GM18867 (cell line): Measurements from ENCODE around the gene TGFB3.
"Not testable (repeated sequence)": the region's sequence is repeated elsewhere in the genome, so short reads cannot be mapped to it uniquely, and the experiment has no call there.

ENCODE experiments used
- ATAC-seq: cut with Tn5 transposase; IDR thresholded peaks from one replicate; pipeline ENCODE4 v1.9.1; 2021; ENCODE audit warnings: mild to moderate bottlenecking, moderate library complexity; ENCODE audit not compliant: unreplicated experiment

Gene TGFB3

GRCh38 chr14:75961662-75962061 lies 20.1 kb downstream of the TGFB3 start:
- no peak for ATAC-seq

- no peak for ATAC-seq
Measured at GRCh38 chr14:75960231-75960630, 21.6 kb downstream of the TGFB3 start.

- ATAC-seq = no peak
Measured at GRCh38 chr14:75959031-75959430, 22.8 kb downstream of the TGFB3 start.

GRCh38 chr14:75952489-75952888 lies 29.3 kb downstream of the TGFB3 start:
- ATAC-seq = no peak

GRCh38 chr14:75946785-75947184 lies 35.0 kb downstream of the TGFB3 start:
- no peak for ATAC-seq

- no peak for ATAC-seq
Measured at GRCh38 chr14:75944607-75945241, 37.1 kb downstream of the TGFB3 start.

GRCh38 chr14:75941030-75941429 lies 40.8 kb downstream of the TGFB3 start:
- ATAC-seq = no peak

GRCh38 chr14:75939200-75939599 lies 42.6 kb downstream of the TGFB3 start:
- no peak for ATAC-seq

GRCh38 chr14:75934998-75935628 lies 46.7 kb downstream of the TGFB3 start:
- no peak for ATAC-seq

GRCh38 chr14:75933712-75934296 lies 48.0 kb downstream of the TGFB3 start:
- no peak for ATAC-seq

GRCh38 chr14:75928690-75929181 lies 53.1 kb downstream of the TGFB3 start:
- ATAC-seq = no peak

- ATAC-seq = no peak
Measured at GRCh38 chr14:75927564-75928087, 54.2 kb downstream of the TGFB3 start.

- no peak for ATAC-seq
Measured at GRCh38 chr14:75926431-75927115, 55.2 kb downstream of the TGFB3 start.

GRCh38 chr14:75925141-75925840 lies 56.5 kb downstream of the TGFB3 start:
- ATAC-seq = not testable (repeated sequence)

- not testable (repeated sequence) for ATAC-seq
Measured at GRCh38 chr14:75920421-75920820, 61.4 kb downstream of the TGFB3 start.

- ATAC-seq = no peak
Measured at GRCh38 chr14:75917946-75918335, 63.9 kb downstream of the TGFB3 start.

GRCh38 chr14:75917322-75917945 lies 64.4 kb downstream of the TGFB3 start:
- no peak for ATAC-seq

- ATAC-seq = no peak
Measured at GRCh38 chr14:75915045-75915444, 66.8 kb downstream of the TGFB3 start.

- ATAC-seq = no peak
Measured at GRCh38 chr14:75913183-75913582, 68.6 kb downstream of the TGFB3 start.

- ATAC-seq = no peak
Measured at GRCh38 chr14:75911883-75912282, 69.9 kb downstream of the TGFB3 start.
